H1 (cell line): ENCODE measurements around the gene ALKBH1. TPM values are rescaled to one million over a fixed set of nuclear protein-coding genes. Genes with fewer than 3 reads are reported as not detected.

ENCODE experiments used
- CTCF ChIA-PET: fragments of 300-600 bp; sonication (Branson Sonifier 250); formaldehyde crosslinking; loops from one replicate; lab custom pipeline; 2021; ENCODE audit not compliant: partially characterized antibody; lab: Charles Lee
- POLR2A ChIA-PET: fragments of 300-600 bp; sonication (Branson Sonifier 250); formaldehyde crosslinking; loops from one replicate; lab custom pipeline; 2021; ENCODE audit warnings: inconsistent platforms; ENCODE audit not compliant: partially characterized antibody; lab: Charles Lee
- DNase-seq, 2 experiments: peaks; one replicate each; pipeline versions ENCODE4 v3.0.0 to v3.0.0-alpha.2; 2010 to 2022; ENCODE audit warnings: low spot score in 2 of 2, low read depth in 1 of 2, mixed read lengths in 1 of 2
- FAIRE-seq: peaks from 2 replicates; lab custom pipeline; 2011; peaks lifted over from hg19 to GRCh38; lab: Jason Lieb, UNC
- H2AFZ ChIP-seq: 2 replicates; pipeline ENCODE4 v1.8.1; 2012; ENCODE audit warnings: low read length, inconsistent platforms
- H2AK5ac ChIP-seq: 2 replicates; pipeline ENCODE4 v1.6.1; 2013; ENCODE audit warnings: low read depth, low read length
- H2BK120ac ChIP-seq: replicated peaks from 2 replicates; pipeline ENCODE3; 2013; ENCODE audit warnings: low read depth, low read length, inconsistent platforms
- H2BK12ac ChIP-seq: 2 replicates; pipeline ENCODE4 v1.6.1; 2013; ENCODE audit warnings: low read depth, low read length
- H2BK15ac ChIP-seq: 2 replicates; pipeline ENCODE4 v1.6.1; 2013; ENCODE audit warnings: low read length
- H2BK20ac ChIP-seq: 2 replicates; pipeline ENCODE4 v1.6.1; 2013; ENCODE audit warnings: low read length
- H2BK5ac ChIP-seq: 2 replicates; pipeline ENCODE4 v1.6.1; 2013; ENCODE audit warnings: low read depth, low read length
- H3K14ac ChIP-seq: 2 replicates; pipeline ENCODE4 v1.6.1; 2013; ENCODE audit warnings: inconsistent platforms; ENCODE audit not compliant: insufficient read length
- H3K18ac ChIP-seq: 2 replicates; pipeline ENCODE4 v1.6.1; 2013; ENCODE audit warnings: low read length; ENCODE audit errors: extremely low read depth
- H3K23ac ChIP-seq: 2 replicates; pipeline ENCODE4 v1.6.1; 2013; ENCODE audit warnings: inconsistent platforms; ENCODE audit not compliant: insufficient read length
- H3K23me2 ChIP-seq: 2 replicates; pipeline ENCODE4 v1.6.1; 2013; ENCODE audit warnings: low read depth, low read length
- H3K27ac ChIP-seq: 2 replicates; pipeline ENCODE4 v1.6.1; 2011; ENCODE audit warnings: low read depth, low read length, inconsistent platforms
- H3K27me3 ChIP-seq, 4 experiments: replicated peaks in 1 of 4; 1 replicate in 1 of 4; 2 replicates in 3 of 4; pipeline versions ENCODE4 v1.6.1 to v1.8.1; 2011 to 2013; ENCODE audit warnings: low read length in 3 of 4, mild to moderate bottlenecking in 3 of 4, inconsistent platforms in 2 of 4, mixed read lengths in 2 of 4, moderate library complexity in 1 of 4; ENCODE audit not compliant: control insufficient read depth in 3 of 4, insufficient read depth in 3 of 4; ENCODE audit errors: extremely low read depth in 1 of 4
- H3K36me3 ChIP-seq, 4 experiments: 2 replicates each; pipeline versions ENCODE4 v1.6.1 to v1.8.1; 2011 to 2013; ENCODE audit warnings: mild to moderate bottlenecking in 4 of 4, low read length in 3 of 4, moderate library complexity in 2 of 4, control low read depth in 1 of 4, inconsistent platforms in 1 of 4; ENCODE audit not compliant: insufficient read depth in 4 of 4, control insufficient read depth in 2 of 4
- H3K4ac ChIP-seq: replicated peaks from 2 replicates; pipeline ENCODE3; 2013; ENCODE audit warnings: low read length, low read depth, mixed read lengths, inconsistent platforms; ENCODE audit not compliant: insufficient read length
- H3K4me1 ChIP-seq, 4 experiments: replicated peaks in 1 of 4; 1 replicate in 1 of 4; 2 replicates in 3 of 4; pipeline versions ENCODE4 v1.6.1 to v1.8.1; 2011 to 2013; ENCODE audit warnings: low read length in 3 of 4, inconsistent platforms in 2 of 4, mixed read lengths in 1 of 4; ENCODE audit not compliant: insufficient read depth in 4 of 4, control insufficient read depth in 3 of 4
- H3K4me2 ChIP-seq, 2 experiments: 2 replicates each; pipeline versions ENCODE4 v1.6.1 to v1.8.1; 2011 to 2013; ENCODE audit warnings: low read depth in 2 of 2, low read length in 2 of 2, control low read depth in 1 of 2, inconsistent platforms in 1 of 2, mild to moderate bottlenecking in 1 of 2; ENCODE audit not compliant: insufficient read depth in 1 of 2
- H3K4me3 ChIP-seq, 4 experiments: fragments of 200-600, 300-600 bp in 1 of 4; sonication (generic), shearing (Covaris generic), sonication (Bioruptor Twin) in 1 of 4; 2 replicates each; pipeline versions ENCODE4 v1.5.1 to v1.8.1; 2011 to 2016; ENCODE audit warnings: low read length in 4 of 4, low read depth in 3 of 4, control low read depth in 2 of 4, inconsistent platforms in 2 of 4, mild to moderate bottlenecking in 2 of 4, mixed read lengths in 1 of 4, moderate library complexity in 1 of 4; ENCODE audit not compliant: insufficient read depth in 2 of 4; ENCODE audit errors: extremely low read depth in 1 of 4
- H3K56ac ChIP-seq: replicated peaks from 2 replicates; pipeline ENCODE3; 2013; ENCODE audit warnings: low read depth, mild to moderate bottlenecking, mixed read lengths, low read length, inconsistent platforms; ENCODE audit not compliant: insufficient read length
- H3K79me1 ChIP-seq: 2 replicates; pipeline ENCODE4 v1.6.1; 2013; ENCODE audit warnings: low read depth, low read length, control low read depth
- H3K79me2 ChIP-seq, 2 experiments: 2 replicates each; pipeline versions ENCODE4 v1.6.1 to v1.8.1; 2012 to 2013; ENCODE audit warnings: low read length in 2 of 2, mild to moderate bottlenecking in 2 of 2, inconsistent platforms in 1 of 2; ENCODE audit not compliant: insufficient read depth in 2 of 2, control insufficient read depth in 1 of 2
- H3K9ac ChIP-seq, 4 experiments: replicated peaks in 1 of 4; 1 replicate in 1 of 4; 2 replicates in 3 of 4; pipeline versions ENCODE4 v1.6.1 to v1.8.1; 2011 to 2013; ENCODE audit warnings: low read depth in 3 of 4, low read length in 3 of 4, control low read depth in 2 of 4, mild to moderate bottlenecking in 2 of 4, moderate library complexity in 2 of 4, inconsistent platforms in 1 of 4; ENCODE audit errors: extremely low read depth in 1 of 4
- H3K9me3 ChIP-seq, 2 experiments: 2 replicates each; pipeline versions ENCODE4 v1.6.1 to v1.8.1; 2012 to 2013; ENCODE audit warnings: mild to moderate bottlenecking in 2 of 2, moderate library complexity in 2 of 2, control low read depth in 1 of 2, inconsistent platforms in 1 of 2, low read depth in 1 of 2, low read length in 1 of 2, mixed read lengths in 1 of 2; ENCODE audit not compliant: insufficient read depth in 2 of 2
- H4K20me1 ChIP-seq, 2 experiments: replicated peaks in 1 of 2; 2 replicates each; pipeline versions ENCODE3 to v1.8.1; 2011 to 2013; ENCODE audit warnings: inconsistent platforms in 2 of 2, low read length in 2 of 2, mild to moderate bottlenecking in 1 of 2; ENCODE audit not compliant: insufficient read depth in 2 of 2, control insufficient read depth in 1 of 2
- H4K5ac ChIP-seq: 2 replicates; pipeline ENCODE4 v1.6.1; 2013; ENCODE audit warnings: low read length, low read depth, mixed read lengths, inconsistent platforms; ENCODE audit not compliant: insufficient read length
- H4K8ac ChIP-seq: 2 replicates; pipeline ENCODE4 v1.8.0; 2013; ENCODE audit warnings: mild to moderate bottlenecking, moderate library complexity, low read length, inconsistent platforms; ENCODE audit not compliant: insufficient read depth; ENCODE audit errors: extremely low read depth
- H4K91ac ChIP-seq: replicated peaks from 2 replicates; pipeline ENCODE3; 2013; ENCODE audit warnings: low read length, mixed read lengths, inconsistent platforms; ENCODE audit not compliant: insufficient read length
- EGR1 ChIP-seq: IDR thresholded peaks from 2 replicates; pipeline ENCODE4 v1.6.1; 2011; ENCODE audit warnings: low read depth, low read length, borderline replicate concordance
- HDAC2 ChIP-seq, 2 experiments: fragments of 300-600 bp in 1 of 2; sonication (generic) in 1 of 2; IDR thresholded peaks; 2 replicates each; pipeline ENCODE4 v1.6.1; 2011 to 2012; ENCODE audit warnings: low read depth in 2 of 2, low read length in 2 of 2, mild to moderate bottlenecking in 2 of 2, moderate library complexity in 2 of 2, borderline replicate concordance in 1 of 2, inconsistent platforms in 1 of 2
- POLR2AphosphoS5 ChIP-seq: IDR thresholded peaks from 2 replicates; pipeline ENCODE4 v1.6.1; 2011; ENCODE audit warnings: low read depth, low read length
- RAD21 ChIP-seq, 2 experiments: IDR thresholded peaks in 1 of 2; conservative IDR thresholded peaks in 1 of 2; 2 replicates each; pipeline ENCODE4 v1.6.1; 2011; ENCODE audit warnings: low read depth in 2 of 2, low read length in 2 of 2, improper control_type of control experiment in 1 of 2, inconsistent platforms in 1 of 2, mild to moderate bottlenecking in 1 of 2, moderate library complexity in 1 of 2
- RFX5 ChIP-seq: IDR thresholded peaks from 2 replicates; pipeline ENCODE4 v1.6.1; 2011; ENCODE audit warnings: low read depth, low read length, improper control_type of control experiment, borderline replicate concordance
- TAF7 ChIP-seq: optimal IDR thresholded peaks from 2 replicates; pipeline ENCODE3; 2011; ENCODE audit warnings: low read depth, mild to moderate bottlenecking, inconsistent platforms, low read length, moderate library complexity, borderline replicate concordance
- TEAD4 ChIP-seq: IDR thresholded peaks from 2 replicates; pipeline ENCODE4 v1.6.1; 2012; ENCODE audit warnings: low read depth, low read length, inconsistent platforms, mixed read lengths
- polyA plus RNA-seq, 7 experiments: library from polyadenylated mRNA; depleted of rRNA in 3 of 7; stranded (reverse) in 5 of 7; unstranded in 2 of 7; fragments of >200 nt in 5 of 7; fragments of 200-250 nt in 2 of 7; gene quantifications; 1 replicate in 5 of 7; 2 replicates in 1 of 7; 4 replicates in 1 of 7; pipeline versions ENCODE4 v1.2.1 to v1.2.3, GENCODE V29; 2011 to 2013; ENCODE audit warnings: missing spikeins in 2 of 7, mixed read lengths in 2 of 7
- total RNA-seq: library from RNA; stranded (reverse); fragmentation: NEBNext Ultra II Directional; extraction: Animal tissue kit (Norgen Biotek cat#: 25700); gene quantifications from 2 replicates; pipeline ENCODE4 v1.2.1, GENCODE V29; 2021
- TF ChIP-seq, protein P1 (sequence below): IDR thresholded peaks from 2 replicates; pipeline ENCODE4 v1.6.1; 2011; ENCODE audit warnings: low read length, improper control_type of control experiment

ALKBH1 gene
- total and polyA plus RNA-seq, 2 of the 8 experiments (the other 6 are each of a cell fraction or from before 2014, with no cell fraction given): 14.3 to 20.0 TPM

DNA sequence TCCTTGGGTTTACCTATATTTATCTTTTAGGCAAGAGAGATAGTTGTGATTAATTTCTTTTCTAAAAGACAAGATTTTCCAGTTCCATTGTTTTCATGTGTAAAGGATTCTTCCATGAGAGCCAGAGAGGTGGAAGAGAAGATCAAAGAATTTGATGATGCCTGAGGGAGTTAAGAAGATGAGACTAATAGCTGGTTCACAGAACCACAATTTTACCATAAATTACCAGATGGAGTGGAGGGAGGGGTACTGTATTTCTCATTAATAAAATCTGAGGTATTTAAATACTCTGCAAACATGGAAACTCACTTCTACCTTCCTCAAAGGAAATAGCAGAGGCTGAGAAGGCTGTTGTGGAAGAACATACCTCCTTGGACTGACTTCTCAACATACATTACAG lies 34.6 kb downstream of the ALKBH1 start:
- no peak overlapping the region for H4K91ac ChIP-seq
- POLR2A ChIA-PET: interaction anchor here (1.2 kb wide), 1 partner anchor 19 kb away, joined by 3 read pairs; no protein-coding TSS in a partner anchor
- no peak overlapping the region for H3K9ac ChIP-seq
- H2AK5ac ChIP-seq: no peak overlapping the region
- peaks cover 0 to 2% of the 10 kb centered on the region in 2 experiments for H4K20me1 ChIP-seq
- H2BK12ac ChIP-seq: no peak overlapping the region
- H3K23me2 ChIP-seq: no peaks in the 10 kb centered on the region
- no peak overlapping the region for H3K4me3 ChIP-seq
- CTCF ChIA-PET: no interaction called here
- no peaks in the 10 kb centered on the region for H3K9me3 ChIP-seq
- H3K4me2 ChIP-seq: no peak overlapping the region
- H3K23ac ChIP-seq: no peak overlapping the region
- no peak for TF ChIP-seq POLR2AphosphoS5
- TF ChIP-seq HDAC2 (IDR thresholded peaks at IDR 0.05; ENCODE audit: borderline replicate concordance in 1 of 2, low read depth in 2 of 2, low read length in 2 of 2): no peak
- TF ChIP-seq RAD21 (IDR thresholded peaks at IDR 0.05 in 1 of 2, conservative IDR thresholded peaks at IDR 0.05 in 1 of 2; ENCODE audit: low read depth in 2 of 2, low read length in 2 of 2): no peak
- TF ChIP-seq TAF7: no peak
- no peak for TF ChIP-seq RFX5
- no peak for TF ChIP-seq TEAD4
- TF ChIP-seq EGR1: no peak
- TF ChIP-seq, protein P1, sequence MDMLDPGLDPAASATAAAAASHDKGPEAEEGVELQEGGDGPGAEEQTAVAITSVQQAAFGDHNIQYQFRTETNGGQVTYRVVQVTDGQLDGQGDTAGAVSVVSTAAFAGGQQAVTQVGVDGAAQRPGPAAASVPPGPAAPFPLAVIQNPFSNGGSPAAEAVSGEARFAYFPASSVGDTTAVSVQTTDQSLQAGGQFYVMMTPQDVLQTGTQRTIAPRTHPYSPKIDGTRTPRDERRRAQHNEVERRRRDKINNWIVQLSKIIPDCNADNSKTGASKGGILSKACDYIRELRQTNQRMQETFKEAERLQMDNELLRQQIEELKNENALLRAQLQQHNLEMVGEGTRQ: no peak
- H2BK120ac ChIP-seq: no peak overlapping the region
- no peak overlapping the region for H3K14ac ChIP-seq
- no peak overlapping the region for H4K8ac ChIP-seq
- H3K56ac ChIP-seq: no peak overlapping the region
- DNase-seq (no peak), FAIRE-seq (no peak)
- no peaks in the 10 kb centered on the region for H3K79me2 ChIP-seq
- no peak overlapping the region for H2AFZ ChIP-seq
- peaks cover 9 to 31% (median 19%) of the 10 kb centered on the region in 4 experiments for H3K36me3 ChIP-seq
- no peaks in the 10 kb centered on the region for H3K4me1 ChIP-seq
- H3K27me3 ChIP-seq: no peaks in the 10 kb centered on the region
- H3K79me1 ChIP-seq: no peaks in the 10 kb centered on the region
- no peak overlapping the region for H3K4ac ChIP-seq
- no peak overlapping the region for H3K18ac ChIP-seq
- H3K27ac ChIP-seq: no peak overlapping the region
- no peak overlapping the region for H2BK20ac ChIP-seq
- H2BK15ac ChIP-seq: no peak overlapping the region
- H4K5ac ChIP-seq: no peak overlapping the region
- H2BK5ac ChIP-seq: no peak overlapping the region
